Putamen (tissue), 1 donor: ENCODE measurements around the gene TRDN.
"Not testable (repeated sequence)": the region's sequence is repeated elsewhere in the genome, so short reads cannot be mapped to it uniquely, and the experiment has no call there.

ENCODE experiments used
- DNase-seq: peaks from one replicate; pipeline ENCODE4 v3.0.0-alpha.2; 2016; ENCODE audit warnings: low spot score

TRDN gene

GRCh38 chr6:123288649-123289048, 348.1 kb downstream of the TRDN start:
- DNase-seq, result no peak

- DNase-seq, result no peak
These were observed 360.2 kb downstream of the TRDN start for GRCh38 chr6:123276546-123276980.

GRCh38 chr6:123263981-123264380, 372.8 kb downstream of the TRDN start:
- DNase-seq, result no peak

GRCh38 chr6:123240626-123241025, 396.1 kb downstream of the TRDN start:
- no peak for DNase-seq

- DNase-seq, result no peak
These were observed 403.4 kb downstream of the TRDN start for GRCh38 chr6:123233336-123233735.

GRCh38 chr6:123227789-123228188, 409.0 kb downstream of the TRDN start:
- DNase-seq, result not testable (repeated sequence)

GRCh38 chr6:123226398-123226797, 410.4 kb downstream of the TRDN start:
- DNase-seq, result no peak

GRCh38 chr6:123224077-123224476, 412.7 kb downstream of the TRDN start:
- no peak for DNase-seq

GRCh38 chr6:123223461-123223860, 413.3 kb downstream of the TRDN start:
- DNase-seq, result no peak

- DNase-seq, result no peak
These were observed 421.5 kb downstream of the TRDN start for GRCh38 chr6:123215211-123215610.

- DNase-seq, result no peak
These were observed 422.3 kb downstream of the TRDN start for GRCh38 chr6:123214433-123214832.

GRCh38 chr6:123213921-123214320, 422.8 kb downstream of the TRDN start:
- DNase-seq, result no peak

- no peak for DNase-seq
These were observed 424.8 kb downstream of the TRDN start for GRCh38 chr6:123211777-123212545.

GRCh38 chr6:123210645-123211044, 426.1 kb downstream of the TRDN start:
- no peak for DNase-seq

GRCh38 chr6:123207967-123208510, 428.7 kb downstream of the TRDN start:
- no peak for DNase-seq

GRCh38 chr6:123203928-123204327, 432.8 kb downstream of the TRDN start:
- no peak for DNase-seq

- no peak for DNase-seq
These were observed 434.8 kb downstream of the TRDN start for GRCh38 chr6:123201869-123202372.

GRCh38 chr6:123193298-123193697, 443.5 kb downstream of the TRDN start:
- no peak for DNase-seq

GRCh38 chr6:123189816-123190215, 446.9 kb downstream of the TRDN start:
- DNase-seq, result no peak

GRCh38 chr6:123182998-123183397, 453.8 kb downstream of the TRDN start:
- no peak for DNase-seq

- DNase-seq, result no peak
These were observed 460.0 kb downstream of the TRDN start for GRCh38 chr6:123176706-123177105.

- DNase-seq, result no peak
These were observed 465.2 kb downstream of the TRDN start for GRCh38 chr6:123171341-123172115.

- DNase-seq, result no peak
These were observed 467.0 kb downstream of the TRDN start for GRCh38 chr6:123169774-123170095.
